Measurements from ENCODE around the gene SEC61B. TPM values are rescaled to one million over a fixed set of nuclear protein-coding genes. Genes with fewer than 3 reads are reported as not detected.

The SEC61B gene
- 215 and 226 TPM in 2 replicates for total RNA-seq

GRCh38 chr9:99221621-99222415, at the start of gene SEC61B, which contains the start of gene ALG2:
SEC61B (plus strand) TSS chr9:99222282; CDS start chr9:99222364, 82 bp downstream.
ALG2 (minus strand) TSS chr9:99221942; CDS start chr9:99221894, 48 bp downstream.

Other genes with a start within 250 kb of the SEC61B start
- 8.9 and 10.8 TPM in 2 replicates for gene TGFBR1, start 117.2 kb upstream of the SEC61B start, total RNA-seq
- 43.2 and 45.9 TPM in 2 replicates for gene ALG2, start 340 bp upstream of the SEC61B start, total RNA-seq

Measured in mammary microvascular endothelial cell (primary cell).